H9 (cell line): Measurements from ENCODE around the gene RNU5B-1. TPM values are rescaled to one million over a fixed set of nuclear protein-coding genes. Genes with fewer than 3 reads are reported as not detected.
A peak's percentile ranks its signal among the peaks of the same experiment; 100 is the strongest.

Source experiments
- DNase-seq: peaks from one replicate; pipeline ENCODE4 v3.0.0-alpha.2; 2017
- H2AFZ ChIP-seq: one replicate; pipeline ENCODE4 v1.6.1; 2013; ENCODE audit warnings: mild to moderate bottlenecking, low read length, control low read depth, moderate library complexity
- H2AK5ac ChIP-seq: 2 replicates; pipeline ENCODE4 v1.6.1; 2013; ENCODE audit warnings: low read length, control low read depth, mixed read lengths; ENCODE audit not compliant: insufficient read length
- H2BK120ac ChIP-seq: one replicate; pipeline ENCODE4 v1.6.1; 2013; ENCODE audit warnings: low read depth, mild to moderate bottlenecking, low read length, control low read depth, inconsistent platforms; ENCODE audit not compliant: poor library complexity, severe bottlenecking
- H2BK12ac ChIP-seq: 2 replicates; pipeline ENCODE4 v1.6.1; 2013; ENCODE audit warnings: low read length, control low read depth, mixed read lengths, low read depth; ENCODE audit not compliant: insufficient read length
- H2BK15ac ChIP-seq: 2 replicates; pipeline ENCODE4 v1.6.1; 2013; ENCODE audit warnings: low read depth, low read length, control low read depth
- H2BK20ac ChIP-seq: one replicate; pipeline ENCODE4 v1.6.1; 2013; ENCODE audit warnings: low read depth, mild to moderate bottlenecking, low read length, control low read depth, inconsistent platforms; ENCODE audit not compliant: poor library complexity, severe bottlenecking
- H2BK5ac ChIP-seq: 2 replicates; pipeline ENCODE4 v1.6.1; 2013; ENCODE audit warnings: low read length, control low read depth, mixed read lengths; ENCODE audit not compliant: insufficient read length
- H3K14ac ChIP-seq: 2 replicates; pipeline ENCODE4 v1.6.1; 2013; ENCODE audit warnings: low read length, control low read depth; ENCODE audit not compliant: insufficient read depth
- H3K18ac ChIP-seq: 2 replicates; pipeline ENCODE4 v1.6.1; 2013; ENCODE audit warnings: low read depth, mild to moderate bottlenecking, mixed read lengths, low read length, control low read depth; ENCODE audit not compliant: insufficient read length
- H3K23ac ChIP-seq: 2 replicates; pipeline ENCODE4 v1.6.1; 2013; ENCODE audit warnings: low read length, control low read depth, mixed read lengths, low read depth; ENCODE audit not compliant: insufficient read length
- H3K23me2 ChIP-seq: 2 replicates; pipeline ENCODE4 v1.6.1; 2013; ENCODE audit warnings: low read depth, mild to moderate bottlenecking, mixed read lengths, low read length, control low read depth; ENCODE audit not compliant: insufficient read length, poor library complexity, severe bottlenecking
- H3K27ac ChIP-seq: 2 replicates; pipeline ENCODE4 v1.5.1; 2013; ENCODE audit warnings: low read length, control low read depth, mixed read lengths, low read depth; ENCODE audit not compliant: insufficient read length
- H3K27me3 ChIP-seq: 2 replicates; pipeline ENCODE4 v1.6.1; 2013; ENCODE audit warnings: low read length, control low read depth, inconsistent platforms; ENCODE audit not compliant: insufficient read depth
- H3K4ac ChIP-seq: 2 replicates; pipeline ENCODE4 v1.6.1; 2013; ENCODE audit warnings: low read depth, mild to moderate bottlenecking, control low read depth, inconsistent platforms, low read length, moderate library complexity
- H3K4me1 ChIP-seq: 2 replicates; pipeline ENCODE4 v1.6.1; 2013; ENCODE audit warnings: low read length, control low read depth, inconsistent platforms; ENCODE audit not compliant: insufficient read depth
- H3K4me2 ChIP-seq: 2 replicates; pipeline ENCODE4 v1.6.1; 2013; ENCODE audit warnings: low read length, control low read depth, mixed read lengths; ENCODE audit not compliant: insufficient read length, insufficient read depth
- H3K56ac ChIP-seq: 2 replicates; pipeline ENCODE4 v1.6.1; 2013; ENCODE audit warnings: low read depth, mild to moderate bottlenecking, mixed read lengths, low read length, control low read depth; ENCODE audit not compliant: insufficient read length
- H3K79me1 ChIP-seq: 2 replicates; pipeline ENCODE4 v1.6.1; 2013; ENCODE audit warnings: low read depth, mild to moderate bottlenecking, moderate library complexity, low read length, control low read depth, inconsistent platforms; ENCODE audit not compliant: insufficient read depth, poor library complexity, severe bottlenecking
- H3K79me2 ChIP-seq: 2 replicates; pipeline ENCODE4 v1.6.1; 2013; ENCODE audit warnings: low read length, control low read depth, inconsistent platforms; ENCODE audit not compliant: insufficient read depth
- H3K9ac ChIP-seq: 2 replicates; pipeline ENCODE4 v1.6.1; 2013; ENCODE audit warnings: low read length, control low read depth, mixed read lengths; ENCODE audit not compliant: insufficient read length; ENCODE audit errors: extremely low read depth
- H3K9me3 ChIP-seq: one replicate; pipeline ENCODE4 v1.6.1; 2013; ENCODE audit warnings: low read depth, low read length, inconsistent platforms; ENCODE audit not compliant: control insufficient read depth
- H3T11ph ChIP-seq: one replicate; pipeline ENCODE4 v1.6.1; 2013; ENCODE audit warnings: mild to moderate bottlenecking, low read length, control low read depth, inconsistent platforms
- H4K20me1 ChIP-seq: one replicate; pipeline ENCODE4 v1.6.1; 2013; ENCODE audit not compliant: control insufficient read depth, insufficient read length, insufficient read depth
- H4K5ac ChIP-seq: 2 replicates; pipeline ENCODE4 v1.6.1; 2013; ENCODE audit warnings: low read depth, mild to moderate bottlenecking, mixed read lengths, low read length, control low read depth; ENCODE audit not compliant: insufficient read length
- H4K8ac ChIP-seq: replicated peaks from 2 replicates; pipeline ENCODE4 v1.6.1; 2013; ENCODE audit warnings: low read length, control low read depth, mixed read lengths, low read depth; ENCODE audit not compliant: insufficient read length
- H4K91ac ChIP-seq: 2 replicates; pipeline ENCODE4 v1.6.1; 2013; ENCODE audit warnings: low read depth, mild to moderate bottlenecking, moderate library complexity, mixed read lengths, low read length, control low read depth; ENCODE audit not compliant: insufficient read length
- H3K27ac Mint-ChIP-seq, 3 experiments: 2 replicates in 2 of 3; 3 replicates in 1 of 3; pipeline ENCODE4 v1.8.0; 2020 to 2021; ENCODE audit warnings: mixed read lengths in 3 of 3, mild to moderate bottlenecking in 1 of 3, moderate library complexity in 1 of 3
- H3K27me3 Mint-ChIP-seq: 2 replicates; pipeline ENCODE4 v1.8.0; 2021; ENCODE audit warnings: low read depth, mild to moderate bottlenecking, moderate library complexity, mixed read lengths
- H3K36me3 Mint-ChIP-seq, 3 experiments: 2 replicates in 2 of 3; 3 replicates in 1 of 3; pipeline ENCODE4 v1.8.0; 2020 to 2021; ENCODE audit warnings: low read depth in 3 of 3, mixed read lengths in 3 of 3; ENCODE audit not compliant: insufficient read depth in 1 of 3
- H3K4me1 Mint-ChIP-seq, 2 experiments: 2 replicates each; pipeline ENCODE4 v1.8.0; 2020; ENCODE audit warnings: mixed read lengths in 2 of 2
- H3K4me3 Mint-ChIP-seq, 2 experiments: 2 replicates in 1 of 2; 3 replicates in 1 of 2; pipeline ENCODE4 v1.8.0; 2020 to 2021; ENCODE audit warnings: mild to moderate bottlenecking in 2 of 2, mixed read lengths in 2 of 2, moderate library complexity in 1 of 2
- H3K9me3 Mint-ChIP-seq, 2 experiments: 2 replicates in 1 of 2; 3 replicates in 1 of 2; pipeline ENCODE4 v1.8.0; 2020; ENCODE audit warnings: mild to moderate bottlenecking in 2 of 2, mixed read lengths in 2 of 2, moderate library complexity in 1 of 2
- WGBS: extraction: QIAGEN DNeasy Blood & Tissue Kit; methylation state at CpG from one replicate; pipeline ENCODE4 v1.1.7; 2013; ENCODE audit warnings: missing lambda C conversion rate, low lambda C conversion rate, mixed read lengths; ENCODE audit not compliant: insufficient read length; ENCODE audit errors: extremely low coverage; 5-methylcytosine and 5-hydroxymethylcytosine counted together
- total RNA-seq: library from RNA; stranded (reverse); gene quantifications from 2 replicates; pipeline ENCODE4 v1.2.1, GENCODE V29; 2021
- TF ChIP-seq, protein P1 (sequence below): fragments of 200-600 bp; sonication (generic); conservative IDR thresholded peaks from 3 replicates; pipeline ENCODE4 v1.8.0; 2021; ENCODE audit warnings: antibody characterized with exemption, mild to moderate bottlenecking

The RNU5B-1 gene
- total RNA-seq, 1 experiment from 2014 or later: not detected

- Histone ChIP-seq H3K27ac (no peak overlapping the region), H3K23ac (no peak overlapping the region), H4K91ac (no peak overlapping the region), H2AFZ (no peak overlapping the region), H2BK120ac (no peak overlapping the region), H3K4ac (no peak overlapping the region), H2BK20ac (no peak overlapping the region), H3K23me2 (no peaks in the 10 kb centered on the region), H3K4me2 (no peak overlapping the region), H3K9me3 (no peaks in the 10 kb centered on the region), H3K79me1 (no peaks in the 10 kb centered on the region), H2AK5ac (no peak overlapping the region), H4K8ac (no peak overlapping the region), H2BK5ac (no peak overlapping the region), H4K20me1 (no peaks in the 10 kb centered on the region), H2BK15ac (no peak overlapping the region), H3T11ph (no peak overlapping the region), H3K18ac (no peak overlapping the region), H3K79me2 (no peaks in the 10 kb centered on the region; the same call in 1 of the 2 replicates), H2BK12ac (no peak overlapping the region), H3K56ac (no peak overlapping the region), H3K27me3 (no peaks in the 10 kb centered on the region), H3K4me1 (no peaks in the 10 kb centered on the region; the same call in 1 of the 2 replicates), H3K9ac (no peak overlapping the region), H4K5ac (no peak overlapping the region), H3K14ac (no peak overlapping the region)
- Mint-ChIP-seq H3K27me3 (no peaks in the 10 kb centered on the region; the same call in 1 of the 2 replicates), H3K36me3 (peaks cover 19 to 28% (median 25%) of the 10 kb centered on the region in 3 experiments; a peak in 6 of 7 replicates), H3K27ac (peak overlapping the region in 2 of 3 experiments; percentile 22 to 74; a peak in 3 of 7 replicates), H3K9me3 (no peaks in the 10 kb centered on the region; a peak in 1 of 5 replicates), H3K4me3 (no peak overlapping the region), H3K4me1 (peaks cover 31 to 39% of the 10 kb centered on the region in 2 experiments)
- TF ChIP-seq, protein P1, sequence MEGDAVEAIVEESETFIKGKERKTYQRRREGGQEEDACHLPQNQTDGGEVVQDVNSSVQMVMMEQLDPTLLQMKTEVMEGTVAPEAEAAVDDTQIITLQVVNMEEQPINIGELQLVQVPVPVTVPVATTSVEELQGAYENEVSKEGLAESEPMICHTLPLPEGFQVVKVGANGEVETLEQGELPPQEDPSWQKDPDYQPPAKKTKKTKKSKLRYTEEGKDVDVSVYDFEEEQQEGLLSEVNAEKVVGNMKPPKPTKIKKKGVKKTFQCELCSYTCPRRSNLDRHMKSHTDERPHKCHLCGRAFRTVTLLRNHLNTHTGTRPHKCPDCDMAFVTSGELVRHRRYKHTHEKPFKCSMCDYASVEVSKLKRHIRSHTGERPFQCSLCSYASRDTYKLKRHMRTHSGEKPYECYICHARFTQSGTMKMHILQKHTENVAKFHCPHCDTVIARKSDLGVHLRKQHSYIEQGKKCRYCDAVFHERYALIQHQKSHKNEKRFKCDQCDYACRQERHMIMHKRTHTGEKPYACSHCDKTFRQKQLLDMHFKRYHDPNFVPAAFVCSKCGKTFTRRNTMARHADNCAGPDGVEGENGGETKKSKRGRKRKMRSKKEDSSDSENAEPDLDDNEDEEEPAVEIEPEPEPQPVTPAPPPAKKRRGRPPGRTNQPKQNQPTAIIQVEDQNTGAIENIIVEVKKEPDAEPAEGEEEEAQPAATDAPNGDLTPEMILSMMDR: no peak
- no CpG with 5 or more reads among the region's 22 CpGs for WGBS
- no peak for DNase-seq
Observed at GRCh38 chr15:65330934-65331645, 26.6 kb downstream of the RNU5B-1 start.
